Islet of Langerhans (tissue), 1 donor: ENCODE measurements around the gene FGF1.
A peak's percentile ranks its signal among the peaks of the same experiment; 100 is the strongest.

ENCODE experiments used
- FAIRE-seq: peaks from one replicate; lab custom pipeline; 2011; peaks lifted over from hg19 to GRCh38; lab: Jason Lieb, UNC

The FGF1 gene

DNA sequence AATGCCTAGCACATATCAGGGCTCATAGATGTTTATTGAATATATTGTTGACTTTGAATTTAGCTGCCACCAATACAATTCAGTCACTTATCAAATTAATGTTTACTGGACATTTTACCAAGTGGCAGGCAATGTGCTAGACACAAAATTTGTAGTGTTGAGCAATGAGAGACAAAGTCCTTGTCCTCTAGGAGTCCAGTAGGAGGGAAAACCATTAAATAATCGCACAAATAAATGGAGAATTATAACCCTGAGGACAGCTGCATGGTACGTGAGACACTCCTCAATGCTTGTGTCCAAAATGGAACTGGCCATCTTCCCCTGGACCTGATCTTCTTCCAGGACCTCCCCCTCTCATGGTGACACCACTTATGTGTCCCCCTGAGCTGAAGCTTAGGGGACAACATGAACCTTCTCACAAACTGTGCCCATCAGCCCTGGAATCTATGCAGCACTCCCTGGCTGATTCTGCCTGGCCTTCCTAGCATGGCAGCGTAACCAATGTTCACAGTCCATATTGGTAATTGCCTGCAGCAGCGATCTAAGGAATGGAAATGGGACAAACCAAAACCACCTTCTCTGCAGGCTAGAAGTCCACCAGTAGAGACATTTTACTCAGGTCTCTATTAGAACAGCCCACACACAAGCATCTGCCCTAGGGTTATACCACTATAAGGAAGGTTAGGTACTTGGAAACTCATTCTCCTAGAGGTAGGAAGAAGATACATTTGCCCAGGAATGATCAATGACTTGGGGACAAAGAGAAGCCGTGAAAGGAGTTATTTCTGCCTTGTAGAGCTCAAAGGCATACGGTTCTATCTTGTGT is 75.5 kb downstream of the FGF1 start:
- FAIRE-seq, result no peak

DNA sequence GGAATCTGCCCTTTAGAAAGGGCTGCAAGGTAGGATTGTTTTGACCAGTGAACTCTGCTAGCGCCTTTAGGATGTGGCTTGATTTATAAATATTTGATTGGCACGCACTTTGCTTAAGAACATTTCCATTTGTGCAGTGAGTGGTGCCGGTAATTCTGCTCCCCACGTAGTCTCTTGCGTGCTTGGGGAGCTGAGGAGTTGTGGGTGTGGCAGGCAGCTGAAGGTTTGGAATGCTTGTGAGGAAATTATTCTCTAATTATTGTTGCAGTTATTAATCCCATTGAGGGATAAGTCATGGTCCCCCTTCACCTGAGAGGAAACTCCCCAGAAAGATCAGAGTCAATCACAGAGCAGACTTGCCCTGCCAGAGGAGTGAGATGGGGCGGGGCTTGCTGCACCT is 76.7 kb downstream of the FGF1 start:
- FAIRE-seq, result no peak

DNA sequence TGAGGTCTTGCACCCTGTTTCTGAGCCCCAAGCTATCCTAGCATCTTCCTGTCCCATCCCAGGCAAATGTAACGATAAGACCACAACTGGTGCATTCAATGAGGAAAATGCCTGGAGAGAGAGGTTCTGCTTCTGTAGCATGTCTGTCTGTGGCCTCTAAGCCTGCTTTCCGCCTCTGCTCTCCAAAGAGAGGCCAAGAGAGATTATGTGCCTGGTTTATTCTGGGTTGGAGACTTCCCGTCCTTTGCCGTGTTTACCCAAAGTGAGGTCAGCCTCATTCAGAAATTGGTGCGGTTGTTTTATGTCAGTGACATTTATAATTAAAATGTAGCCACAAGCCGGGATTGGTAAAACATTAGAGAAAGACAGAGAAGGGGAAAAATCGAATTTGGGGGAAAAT is 77.8 kb downstream of the FGF1 start:
- no peak for FAIRE-seq

DNA sequence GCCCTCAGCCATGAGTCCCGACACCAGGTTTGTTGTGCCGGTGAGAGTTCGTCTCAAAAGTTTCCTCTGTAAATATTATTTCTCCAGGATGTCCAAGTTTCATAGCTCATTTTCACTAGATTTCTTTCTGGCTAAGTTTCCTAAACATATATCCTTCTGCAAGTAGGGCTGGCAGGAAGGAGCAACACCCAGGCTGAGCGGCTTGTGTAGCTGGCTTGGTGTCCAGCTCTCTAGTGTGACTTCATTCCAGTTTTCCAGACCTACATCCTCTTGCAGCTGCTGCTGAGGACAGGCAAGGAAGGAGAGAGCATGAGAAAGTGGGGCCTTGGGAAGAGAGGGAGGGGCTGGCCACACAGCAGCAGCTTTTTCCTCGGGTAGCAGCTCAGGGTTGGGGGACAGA is 80.3 kb downstream of the FGF1 start:
- FAIRE-seq, result no peak

DNA sequence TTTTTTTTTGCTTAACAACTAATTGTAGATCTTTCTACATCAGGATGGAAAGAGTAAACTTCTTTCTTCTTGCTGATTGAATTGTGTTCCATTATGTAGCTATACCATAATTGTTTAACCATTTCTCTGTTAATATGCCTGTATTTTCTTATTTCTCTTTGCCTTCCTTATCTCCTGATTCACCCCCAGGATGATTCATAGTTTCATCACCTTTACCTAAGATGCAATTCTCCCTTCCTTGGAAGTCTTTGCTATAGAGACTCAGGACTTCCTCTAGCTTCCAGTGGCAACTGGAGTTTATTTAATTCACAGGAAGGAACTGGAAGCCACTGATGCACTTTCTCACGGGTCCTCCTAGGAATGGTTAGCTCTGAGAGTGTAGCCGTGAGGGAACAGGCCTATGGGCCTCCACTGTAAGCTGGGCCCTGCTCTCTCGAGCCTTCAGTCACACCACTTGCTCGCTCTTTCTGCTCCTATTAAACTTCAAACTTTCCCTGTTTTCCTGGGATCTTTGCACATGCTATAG is 83.1 kb downstream of the FGF1 start:
- no peak for FAIRE-seq

DNA sequence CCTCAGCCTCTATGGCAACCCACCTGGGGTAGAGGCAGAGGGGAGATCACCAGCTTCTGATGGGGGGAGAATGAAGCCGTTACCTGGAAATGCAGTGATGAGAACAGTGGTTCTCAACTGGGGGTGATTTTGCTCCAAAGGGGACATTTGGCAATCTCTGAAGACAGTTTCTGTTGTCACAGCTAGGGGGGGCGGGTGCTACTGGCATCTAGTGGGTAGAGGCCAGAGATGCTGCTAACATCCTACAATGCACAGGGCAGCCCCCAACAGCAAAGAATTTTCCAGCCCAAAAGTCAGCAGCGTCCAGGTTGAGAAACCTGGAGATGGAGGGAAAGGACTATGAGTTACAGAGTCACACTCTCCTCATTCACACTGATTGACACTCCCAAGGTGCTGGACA is 84.5 kb downstream of the FGF1 start:
- FAIRE-seq, result no peak

DNA sequence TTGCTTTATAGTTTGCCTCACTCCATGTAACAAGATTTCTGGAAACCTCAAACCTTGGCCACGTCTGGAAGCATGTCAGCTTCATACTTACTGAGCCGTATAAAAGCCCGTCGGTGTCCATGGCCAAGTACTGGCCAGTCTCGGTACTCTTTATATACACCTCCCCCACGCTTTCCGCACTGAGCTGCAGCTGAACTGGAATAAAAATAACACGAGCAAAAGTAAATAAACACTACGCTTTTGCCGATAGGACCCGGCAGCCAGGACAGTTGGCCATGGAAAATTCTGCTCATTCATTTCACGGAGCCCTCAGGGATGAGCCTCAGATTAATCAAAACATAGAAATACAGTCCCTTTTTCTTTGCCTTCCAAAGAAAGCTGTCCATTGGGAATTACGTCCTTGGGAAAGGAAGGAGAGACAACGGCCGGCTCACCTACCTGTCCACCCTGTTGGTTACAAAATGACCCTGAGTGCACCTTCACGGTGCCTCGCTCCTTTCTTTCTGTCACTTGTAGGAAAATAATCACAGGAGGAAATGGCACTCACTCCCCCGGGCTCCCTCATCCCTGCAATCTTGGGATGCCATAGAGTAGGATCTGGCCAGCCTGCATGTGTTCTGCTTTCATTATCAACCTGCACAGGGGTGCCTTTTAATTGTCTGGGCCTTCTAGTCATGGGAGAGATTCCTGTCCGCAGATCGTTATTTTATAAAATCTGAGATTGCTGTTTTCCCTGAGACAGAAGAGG is 85.1 kb downstream of the FGF1 start:
- peak; percentile 86 for FAIRE-seq

DNA sequence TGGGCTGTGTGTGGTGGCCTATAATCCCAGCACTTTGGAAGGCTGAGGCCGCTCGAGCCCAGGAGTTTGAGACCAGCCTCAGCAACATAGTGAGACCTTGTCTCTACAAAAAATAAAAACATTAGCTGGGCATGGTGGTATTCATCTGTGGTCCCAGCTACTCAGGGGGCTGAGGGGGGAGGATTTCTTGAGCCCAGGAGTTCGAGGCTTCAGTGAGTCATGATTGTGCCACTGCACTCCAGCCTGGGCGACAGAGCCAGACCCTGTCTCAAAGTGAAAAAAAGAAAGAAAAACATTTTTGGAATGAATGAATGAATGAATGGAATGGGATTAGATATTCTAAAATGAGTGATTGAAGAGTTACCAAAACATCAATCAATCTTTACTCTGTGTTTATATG is 85.8 kb downstream of the FGF1 start:
- FAIRE-seq, result no peak

DNA sequence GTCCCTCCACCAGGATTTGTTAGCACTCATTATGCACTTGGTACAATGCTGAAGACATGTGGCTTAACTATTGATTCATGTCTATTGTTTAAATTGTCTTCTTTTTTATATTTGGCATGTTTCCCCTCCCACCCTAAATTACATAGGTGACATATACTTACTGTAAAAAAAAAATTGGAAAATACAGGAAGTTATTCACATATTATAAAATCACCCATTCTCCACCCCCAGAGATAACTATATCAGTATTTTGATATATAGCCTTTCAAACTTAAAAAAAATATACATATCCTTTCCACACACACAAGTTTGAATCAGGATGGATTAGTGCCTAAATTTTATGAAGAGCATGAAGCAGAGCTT is 87.6 kb downstream of the FGF1 start:
- FAIRE-seq, result no peak

DNA sequence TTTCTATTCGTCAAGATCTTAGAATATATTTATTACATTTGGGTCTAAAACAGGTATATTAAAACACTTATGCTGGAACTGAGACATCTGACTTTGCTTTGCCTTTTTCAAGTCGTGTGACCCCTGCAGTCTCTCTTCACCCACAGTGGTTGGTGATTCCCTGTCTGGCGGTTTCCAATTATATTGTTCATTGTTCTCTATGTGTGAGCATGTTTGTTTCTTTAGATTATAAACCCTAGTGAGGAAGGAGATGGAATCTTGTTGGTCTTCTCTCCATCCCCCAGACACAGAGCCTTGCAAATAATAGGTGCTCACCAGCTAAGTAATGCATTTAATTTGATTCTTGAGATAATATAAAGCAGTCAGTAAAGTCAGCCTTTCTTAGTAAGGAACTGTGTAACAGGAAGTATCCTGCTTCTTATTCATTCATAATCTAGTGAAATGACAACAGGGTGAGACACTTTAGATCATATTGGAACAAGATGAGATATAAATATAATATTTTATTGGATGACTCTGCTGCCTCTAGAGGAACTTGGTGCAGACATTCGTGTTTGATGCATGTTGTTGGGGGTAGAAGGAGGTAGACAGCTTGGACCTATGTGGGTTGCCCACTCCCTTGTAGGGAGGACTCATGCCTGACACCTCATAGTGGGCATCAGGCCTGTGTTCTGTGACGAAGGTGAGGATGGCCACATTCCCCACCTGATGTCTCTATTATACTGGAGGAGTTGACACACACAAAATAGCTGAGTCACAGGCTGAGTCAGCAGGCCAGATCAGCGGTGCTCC is 88.1 kb downstream of the FGF1 start:
- FAIRE-seq, result peak; percentile 65

DNA sequence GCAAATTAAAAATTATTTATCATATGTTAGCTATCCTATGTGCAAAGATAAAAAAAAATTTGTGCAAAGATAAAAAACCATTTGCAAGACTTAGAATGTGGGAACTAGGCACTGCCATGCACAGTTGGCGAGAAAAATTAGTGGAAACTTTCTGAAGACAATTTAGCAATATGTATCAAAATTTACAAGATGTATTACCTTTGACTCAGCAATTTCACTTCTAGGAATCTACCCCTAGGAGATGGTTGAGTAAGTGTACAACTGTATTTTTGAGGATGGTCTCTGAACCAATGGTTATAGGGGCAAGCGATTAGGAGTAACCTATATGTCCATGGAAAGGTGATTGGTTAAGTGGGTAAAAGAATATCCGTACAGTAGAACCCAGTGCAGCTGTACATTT is 88.9 kb downstream of the FGF1 start:
- FAIRE-seq, result no peak

DNA sequence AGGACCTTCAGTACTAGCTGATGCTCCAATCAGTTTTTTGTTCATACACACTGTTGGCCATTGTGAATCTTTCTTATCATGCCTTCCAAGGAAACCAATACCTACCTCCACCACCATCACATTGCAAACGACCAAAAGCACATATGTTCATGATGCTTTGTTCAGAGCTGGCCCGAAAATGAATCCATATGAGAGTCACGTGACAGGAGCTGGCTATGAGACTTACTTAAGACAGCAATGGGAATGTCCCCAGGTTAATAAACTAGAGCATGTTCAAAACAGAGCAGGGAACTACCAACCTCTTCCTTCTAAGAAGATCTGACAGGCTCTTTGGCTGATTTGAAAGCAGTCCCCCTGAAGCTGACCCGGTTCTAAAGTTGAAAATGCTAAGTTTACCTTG is 93.5 kb downstream of the FGF1 start:
- FAIRE-seq, result no peak

DNA sequence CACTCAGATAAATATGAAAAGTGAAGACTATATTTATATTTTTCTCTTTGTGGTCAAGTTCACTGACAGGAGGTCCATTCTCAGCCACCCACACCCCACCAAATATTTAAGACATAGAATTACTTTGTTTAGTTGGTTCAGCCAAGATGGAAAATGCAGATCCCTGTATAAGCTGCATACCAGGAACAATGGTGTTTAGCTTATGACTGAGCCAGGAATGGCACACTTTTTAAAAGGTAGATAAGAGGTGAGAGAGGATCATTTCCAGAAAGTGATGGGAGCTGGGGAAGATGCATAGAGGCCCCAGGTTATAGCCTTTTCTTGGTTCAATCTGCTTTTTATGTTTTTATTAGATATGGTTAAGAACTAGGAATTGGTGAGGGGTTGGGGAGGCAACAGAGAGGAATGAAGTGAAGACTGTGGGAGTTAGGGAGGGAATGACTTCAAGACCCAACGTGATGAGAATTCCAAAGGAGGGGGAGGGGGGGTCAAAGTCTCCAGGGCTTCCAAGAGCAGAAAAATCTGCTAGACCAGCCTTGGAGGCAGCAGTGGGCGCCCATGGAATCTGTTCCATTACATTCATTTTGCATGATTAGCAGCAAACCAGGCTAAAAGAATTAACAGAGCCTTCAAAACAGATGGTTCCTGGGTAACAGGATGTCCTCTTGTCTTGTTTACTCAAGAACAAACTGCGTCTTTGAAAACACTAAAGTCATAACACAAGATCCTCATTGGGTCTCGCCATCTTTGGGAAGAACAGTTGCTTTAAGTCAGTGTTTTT is 95.2 kb downstream of the FGF1 start:
- no peak for FAIRE-seq

DNA sequence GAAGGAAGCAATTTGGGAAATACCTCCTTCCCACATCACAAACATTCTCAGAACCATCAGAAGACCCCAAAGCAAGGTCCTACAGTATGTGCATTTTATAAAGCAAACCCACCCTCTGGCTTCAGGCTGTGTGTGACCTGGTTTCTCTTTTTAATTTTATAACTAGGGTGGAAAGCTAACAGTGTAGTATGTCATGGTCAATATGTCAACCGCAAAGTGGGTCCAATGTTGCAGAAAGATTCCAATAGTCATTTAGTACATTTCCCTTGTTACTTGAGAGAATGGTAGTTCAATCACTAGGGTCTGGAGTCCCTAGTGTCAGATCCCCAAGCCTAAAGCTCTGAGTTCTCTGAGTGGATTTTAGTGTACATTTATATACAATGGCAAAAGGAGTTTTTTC is 96.2 kb downstream of the FGF1 start:
- FAIRE-seq, result no peak

DNA sequence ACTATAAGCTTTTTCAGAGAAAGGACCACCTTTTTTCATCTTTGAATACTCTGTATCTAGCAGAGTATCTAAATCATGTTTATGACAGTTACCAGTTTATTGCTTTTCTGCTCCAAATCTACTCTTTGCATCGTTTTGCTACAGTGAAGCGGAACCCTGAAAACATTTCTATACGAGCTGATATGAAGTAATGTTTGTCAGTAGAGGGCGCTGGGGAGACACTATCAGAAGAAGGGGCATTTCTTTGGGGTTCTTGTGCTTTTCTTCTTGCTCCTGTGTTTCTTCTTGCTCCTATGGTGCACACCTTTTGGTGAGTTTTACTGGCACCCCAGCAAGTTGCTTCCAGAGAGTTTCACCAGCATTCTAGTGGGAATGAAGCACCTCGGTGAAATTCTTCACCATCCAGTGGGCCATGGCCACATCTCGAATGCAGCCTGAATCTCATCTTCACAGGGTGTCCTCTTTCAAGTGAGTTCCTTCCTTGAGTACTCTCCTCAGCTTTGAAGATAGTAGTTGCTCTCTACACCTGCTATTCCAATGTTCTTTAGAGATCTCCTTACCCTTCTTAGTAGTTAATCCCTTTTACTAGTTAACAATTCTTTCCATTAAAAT is 98.4 kb downstream of the FGF1 start:
- FAIRE-seq, result no peak

DNA sequence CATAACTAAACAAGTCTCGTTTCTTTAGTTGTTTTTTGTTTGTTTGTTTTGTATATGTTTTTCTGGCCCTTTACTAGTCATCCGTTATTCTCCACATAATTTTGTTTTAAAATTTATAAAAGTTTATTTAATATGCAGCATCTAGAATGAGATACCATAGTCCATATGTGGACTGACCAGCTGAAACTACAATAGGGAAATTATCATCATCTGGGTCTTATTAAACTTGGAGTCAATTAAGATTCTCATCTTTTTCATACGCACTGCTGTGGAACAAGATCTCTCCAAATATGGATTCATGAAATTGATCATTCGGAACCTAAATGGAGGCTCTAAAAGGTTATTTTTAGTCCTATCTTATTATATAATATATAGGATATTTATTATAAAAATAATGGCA is 99.3 kb downstream of the FGF1 start:
- no peak for FAIRE-seq

DNA sequence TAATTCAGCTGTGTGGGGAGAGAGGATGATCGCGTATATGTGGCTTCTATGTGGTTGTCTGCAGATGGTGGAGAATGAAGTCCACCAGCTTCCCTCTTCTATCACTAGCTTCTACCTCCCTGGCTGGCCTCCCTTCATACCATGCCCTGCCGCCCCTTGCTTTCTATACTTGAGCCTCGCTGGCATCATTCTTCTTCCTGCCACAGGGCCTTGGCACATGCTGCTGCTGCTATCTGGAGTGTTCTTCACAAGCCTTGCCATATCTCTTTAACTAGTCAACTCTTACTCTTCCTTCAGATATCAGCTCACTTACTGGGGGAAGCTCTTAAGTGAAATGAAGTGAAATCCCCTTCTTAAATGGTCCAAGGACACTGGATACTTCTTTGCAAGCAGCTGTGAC is 100.4 kb downstream of the FGF1 start:
- no peak for FAIRE-seq

DNA sequence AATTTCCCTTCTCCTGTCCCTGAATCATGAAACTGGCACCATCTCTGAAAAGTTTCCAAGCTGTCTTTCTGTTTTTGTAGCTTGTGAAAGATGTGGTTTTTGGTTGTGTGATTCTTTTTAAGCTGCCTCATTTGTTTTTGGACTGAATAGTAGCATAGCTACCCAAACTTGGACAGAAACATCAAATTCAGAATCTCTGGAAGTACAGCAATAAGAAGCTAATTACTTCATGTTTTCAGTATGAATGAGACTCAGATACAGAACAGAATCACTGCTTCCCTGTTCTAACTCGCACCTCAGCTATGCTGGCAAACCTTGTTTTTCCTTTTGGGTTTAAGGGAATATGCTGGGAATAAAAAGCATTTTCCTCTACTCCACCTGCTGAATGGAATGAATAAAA is 101.0 kb downstream of the FGF1 start:
- no peak for FAIRE-seq

DNA sequence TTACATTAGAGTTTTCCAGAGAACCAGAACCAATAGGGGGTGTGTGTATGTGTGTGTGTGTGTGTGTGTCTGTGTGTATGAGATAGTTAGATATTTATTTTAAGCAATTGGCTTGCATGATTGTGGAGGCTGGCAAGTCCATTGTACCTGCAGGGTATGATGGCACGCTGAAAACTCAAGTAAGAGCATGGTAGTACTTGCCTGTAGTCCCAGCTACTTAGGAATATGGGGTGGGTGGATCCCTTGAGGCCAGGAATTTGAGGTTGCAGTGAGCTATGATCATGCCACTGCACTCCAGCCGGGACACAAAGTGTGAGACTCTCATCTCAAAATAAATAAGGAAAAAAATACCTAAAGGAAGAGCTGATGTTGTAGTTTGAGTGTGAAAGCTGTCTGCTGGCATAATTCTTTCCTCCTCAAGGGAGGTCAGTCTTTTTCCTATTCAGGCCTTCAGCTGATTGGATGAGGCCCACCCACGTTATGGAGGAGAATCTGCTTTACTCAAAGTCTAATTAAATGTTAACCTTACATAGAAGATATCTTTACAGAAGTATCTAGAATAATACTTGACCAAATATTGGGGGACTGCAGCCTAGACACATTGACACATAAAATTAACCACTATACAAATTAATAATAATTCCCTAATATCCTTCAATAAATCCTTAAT is 107.6 kb downstream of the FGF1 start:
- no peak for FAIRE-seq

DNA sequence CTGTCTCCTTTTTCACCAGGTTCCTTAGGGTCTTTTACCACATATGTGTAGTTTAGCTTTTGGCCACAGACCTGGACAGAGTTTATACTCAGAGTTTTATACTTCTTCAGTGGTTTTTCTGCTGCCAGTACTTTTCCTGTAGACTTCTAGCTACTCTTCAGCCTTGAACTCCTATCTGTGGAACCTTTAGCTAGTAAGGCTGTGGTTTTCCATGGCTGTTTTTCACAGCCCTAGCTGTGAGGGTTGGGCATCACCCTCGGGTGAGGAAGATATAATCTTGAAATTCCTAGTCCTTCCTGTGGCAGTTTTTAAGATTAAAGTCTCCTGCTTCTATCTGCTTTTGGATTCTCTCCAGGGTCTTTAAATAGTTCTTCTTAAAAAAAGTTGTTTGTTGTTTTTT is 109.1 kb downstream of the FGF1 start:
- no peak for FAIRE-seq

DNA sequence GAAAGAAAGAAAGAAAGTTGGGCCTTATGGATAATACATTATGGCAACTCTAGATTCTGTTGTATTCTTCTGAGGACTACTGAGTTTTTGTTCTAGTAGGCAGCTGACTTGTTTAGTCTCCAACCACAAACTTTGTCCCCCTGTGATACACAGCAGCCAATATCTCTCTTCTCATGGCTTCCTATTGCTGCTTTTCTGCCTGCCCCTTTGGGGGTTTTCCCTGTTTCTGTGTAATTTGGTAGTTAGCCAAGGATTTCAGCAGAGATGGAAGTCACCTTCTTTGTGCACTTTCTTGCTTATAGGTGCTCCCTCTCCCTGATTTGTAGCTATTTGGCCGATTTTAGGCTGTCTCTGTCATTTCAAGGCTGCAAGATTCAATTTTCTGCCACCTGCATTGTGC is 109.6 kb downstream of the FGF1 start:
- no peak for FAIRE-seq
